GM21529 (cell line): Measurements from ENCODE around the gene PIK3R3.

Source experiments
- ATAC-seq: cut with Tn5 transposase; IDR thresholded peaks from one replicate; pipeline ENCODE4 v1.9.1; 2021; ENCODE audit not compliant: unreplicated experiment

PIK3R3 gene

DNA sequence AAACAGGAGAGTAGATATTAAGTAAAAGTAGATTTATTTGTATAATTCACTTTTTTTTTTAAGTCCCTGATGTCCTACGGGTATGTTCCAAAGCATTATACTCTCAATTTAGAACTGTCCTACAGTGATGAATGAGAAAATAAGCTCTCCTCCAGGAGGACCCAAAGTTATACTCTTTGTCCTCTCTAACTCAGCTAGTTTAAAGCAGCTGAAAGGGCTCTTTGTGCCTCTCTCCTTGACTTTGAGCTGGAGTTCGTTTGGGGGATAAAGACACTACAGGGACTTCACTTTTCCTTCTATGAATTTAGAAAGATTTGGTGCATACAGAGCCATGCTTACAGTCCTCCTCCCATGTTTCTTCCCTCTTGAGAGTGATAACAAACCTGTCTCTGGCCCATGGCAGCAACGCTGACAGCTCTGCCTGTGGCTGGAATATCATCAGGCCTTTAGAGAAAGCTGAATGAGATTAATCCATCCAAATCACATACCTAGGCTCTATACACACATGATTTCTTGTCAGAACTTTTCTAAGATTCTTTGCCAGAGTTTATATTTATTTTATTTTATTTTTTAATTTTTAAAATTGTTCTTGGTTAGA, 134.3 kb downstream of the PIK3R3 start:
- ATAC-seq, result no peak

DNA sequence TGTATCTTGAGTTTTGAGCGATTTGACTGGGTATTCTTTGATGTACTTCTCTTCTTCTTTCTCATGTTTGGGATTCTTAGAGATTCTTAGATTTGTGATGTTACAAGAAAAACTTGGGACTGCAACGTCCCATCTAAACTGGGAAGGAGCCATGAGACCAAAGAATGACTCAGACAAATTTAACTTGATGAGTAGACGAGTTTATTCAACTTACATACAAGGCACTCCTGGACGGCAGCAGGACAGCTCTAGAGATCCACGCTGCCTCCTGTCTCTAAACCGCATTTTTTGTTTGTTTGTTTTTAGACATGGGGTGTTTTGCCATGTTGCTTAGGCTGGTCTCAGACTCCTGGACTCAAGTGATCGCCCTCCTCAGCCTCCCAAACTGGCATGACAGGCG, 137.1 kb downstream of the PIK3R3 start:
- ATAC-seq, result no peak

DNA sequence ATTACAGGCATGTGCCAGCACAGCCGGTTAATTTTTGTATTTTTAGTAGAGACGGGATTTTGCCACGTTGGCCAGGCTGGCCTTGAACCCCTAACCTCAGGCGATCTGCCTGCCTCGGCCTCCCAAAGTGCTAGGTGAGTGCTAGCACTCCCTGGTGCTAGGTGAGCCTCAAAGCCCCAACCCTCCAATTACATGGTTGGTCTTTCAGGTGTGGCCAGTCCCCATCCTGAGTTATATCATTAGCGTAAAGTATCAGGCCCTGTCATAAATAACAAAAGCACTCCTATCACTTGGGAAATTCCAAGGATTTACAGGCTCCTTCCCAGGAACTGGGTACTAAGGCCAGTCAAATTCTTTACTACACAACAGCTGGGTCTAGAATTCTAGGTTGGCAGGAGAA, 138.0 kb downstream of the PIK3R3 start:
- ATAC-seq, result no peak
